Testis (tissue), 3 donors: ENCODE data around the gene POLR2F. TPM values are rescaled to one million over a fixed set of nuclear protein-coding genes. Genes with fewer than 3 reads are reported as not detected.

ENCODE experiments used
- DNase-seq: peaks from one replicate; pipeline ENCODE4 v3.0.0-alpha.2; 2019
- H3K27ac ChIP-seq, 2 donors: fragments of 200-600 bp; sonication (generic); one replicate each; pipeline ENCODE4 v1.5.1; 2019
- H3K27me3 ChIP-seq: fragments of 200-600 bp; sonication (generic); one replicate; pipeline ENCODE4 v1.5.1; 2019
- H3K36me3 ChIP-seq: fragments of 200-600 bp; sonication (generic); one replicate; pipeline ENCODE4 v1.5.1; 2017; ENCODE audit warnings: low read depth; ENCODE audit errors: missing control alignments
- H3K4me1 ChIP-seq: fragments of 200-600 bp; sonication (generic); one replicate; pipeline ENCODE4 v1.5.1; 2019
- H3K4me3 ChIP-seq, 2 donors: fragments of 200-600 bp; sonication (generic); one replicate each; pipeline ENCODE4 v1.5.1; 2017 to 2019
- H3K9me3 ChIP-seq: fragments of 200-600 bp; sonication (generic); one replicate; pipeline ENCODE4 v1.5.1; 2017
- CTCF ChIP-seq, 3 experiments: fragments of 450-650 bp in 2 of 3; fragments of 200-600 bp in 1 of 3; sonication (generic) in 1 of 3; IDR thresholded peaks; one replicate each; pipeline ENCODE4 v1.5.1; 2016 to 2019; ENCODE audit warnings: antibody characterized with exemption in 3 of 3, mild to moderate bottlenecking in 2 of 3, moderate library complexity in 1 of 3
- POLR2A ChIP-seq: fragments of 450-650 bp; IDR thresholded peaks from one replicate; pipeline ENCODE4 v1.6.1; 2017; ENCODE audit warnings: antibody characterized with exemption, mild to moderate bottlenecking, moderate library complexity
- WGBS, 2 donors: methylation state at CpG; one replicate each; pipeline ENCODE4 v1.1.5; 2018; 5-methylcytosine and 5-hydroxymethylcytosine counted together
- intact Hi-C: fragments of 100-400 bp; cut with DNase I; formaldehyde crosslinking; loops from one replicate; pipeline ENCODE4 v1.15.1; 2023; ENCODE audit warnings: low total_unique reads
- polyA plus RNA-seq: library from polyadenylated mRNA; stranded (reverse); fragments of 350-450 nt; fragmentation: Illumina TruSeq; extraction: RNeasy Lipid Tissue Mini Kit (QIAGEN cat#74804); gene quantifications from one replicate; pipeline ENCODE4 v1.2.3, GENCODE V29; 2014; ENCODE audit warnings: low read depth, low replicate concordance; ENCODE audit not compliant: insufficient read depth
- total RNA-seq, 2 donors: library from RNA; depleted of rRNA; stranded (reverse); fragments of >200 nt; gene quantifications; one replicate each; pipeline ENCODE4 v1.2.3, GENCODE V29; 2016

POLR2F gene
- total and polyA plus RNA-seq, 3 donors from 2014 or later, result 88.7 to 137 (median 107) TPM

GRCh38 chr22:37918580-37919270 is 34.8 kb upstream of the POLR2F start:
- Histone ChIP-seq H3K27ac (no peak overlapping the region), H3K27me3 (no peaks in the 10 kb centered on the region), H3K9me3 (no peaks in the 10 kb centered on the region), H3K4me1 (peaks cover 8% of the 10 kb centered on the region), H3K36me3 (no peaks in the 10 kb centered on the region), H3K4me3 (no peak overlapping the region)
- no peak for DNase-seq
- TF ChIP-seq CTCF (IDR thresholded peaks at IDR 0.05), result no peak
- no peak for TF ChIP-seq POLR2A
- intact Hi-C loops, result no loop called here
- WGBS, 2 donors, result 70 to 71% methylated on average over 14 to 25 of the region's 25 CpGs

- WGBS, 2 donors, result 89 to 90% methylated on average over 5 of the region's 5 CpGs
- no peak for TF ChIP-seq POLR2A
- Histone ChIP-seq H3K4me3 (no peak overlapping the region), H3K36me3 (no peaks in the 10 kb centered on the region), H3K27me3 (no peaks in the 10 kb centered on the region), H3K27ac (no peak overlapping the region), H3K9me3 (no peaks in the 10 kb centered on the region), H3K4me1 (peaks cover 8% of the 10 kb centered on the region)
- no peak for DNase-seq
- intact Hi-C loops, result no loop called here
Measured at GRCh38 chr22:37920126-37920525, 33.4 kb upstream of the POLR2F start.

- H3K27ac ChIP-seq, result no peak overlapping the region
- TF ChIP-seq POLR2A, result no peak
- TF ChIP-seq CTCF (IDR thresholded peaks at IDR 0.05), result no peak
- H3K4me3 ChIP-seq, result no peak overlapping the region
- no peaks in the 10 kb centered on the region for H3K4me1 ChIP-seq
- no peaks in the 10 kb centered on the region for H3K9me3 ChIP-seq
- H3K36me3 ChIP-seq, result no peaks in the 10 kb centered on the region
- intact Hi-C loops, result no loop called here
- H3K27me3 ChIP-seq, result no peaks in the 10 kb centered on the region
- whole genome bisulfite sequencing, 2 donors, result 88 to 90% methylated on average over 2 to 9 of the region's 11 CpGs
- DNase-seq, result no peak
Measured at GRCh38 chr22:37922191-37922590, 31.3 kb upstream of the POLR2F start.

DNA sequence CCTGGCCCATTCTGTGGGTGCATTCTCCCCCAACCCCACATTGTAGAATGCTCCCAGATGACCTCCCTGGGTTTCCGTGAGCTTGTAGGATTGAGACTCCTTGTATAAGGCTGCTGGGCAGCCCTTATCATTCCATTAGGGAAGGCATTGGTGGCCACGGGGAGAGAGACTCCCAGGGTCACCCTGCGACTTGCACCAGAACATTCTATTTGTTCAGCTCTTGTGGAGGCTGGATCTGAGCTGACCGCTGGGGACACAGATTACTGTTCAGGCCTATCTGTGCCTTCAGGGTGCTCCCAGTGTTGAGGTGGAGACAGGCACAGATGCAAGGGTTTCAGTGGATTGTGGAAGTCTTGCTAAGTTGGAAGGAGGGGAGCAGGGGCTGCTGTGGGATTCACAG is 29.6 kb upstream of the POLR2F start:
- Histone ChIP-seq H3K27ac (no peak overlapping the region), H3K4me1 (no peaks in the 10 kb centered on the region), H3K4me3 (no peak overlapping the region), H3K36me3 (no peaks in the 10 kb centered on the region), H3K27me3 (no peaks in the 10 kb centered on the region), H3K9me3 (no peaks in the 10 kb centered on the region)
- WGBS, 2 donors, result 66 to 90% methylated on average over 3 to 4 of the region's 4 CpGs
- no peak for TF ChIP-seq CTCF (IDR thresholded peaks at IDR 0.05)
- no peak for TF ChIP-seq POLR2A
- intact Hi-C loops, result no loop called here
- DNase-seq, result no peak

GRCh38 chr22:37924386-37925065 is 29.0 kb upstream of the POLR2F start:
- TF ChIP-seq POLR2A (no peak), CTCF (IDR thresholded peaks at IDR 0.05) (no peak)
- intact Hi-C loops, result no loop called here
- no peaks in the 10 kb centered on the region for H3K27me3 ChIP-seq
- no peak overlapping the region for H3K27ac ChIP-seq
- no peak for DNase-seq
- no peaks in the 10 kb centered on the region for H3K4me1 ChIP-seq
- 92 to 93% methylated on average over 2 to 18 of the region's 18 CpGs for WGBS, 2 donors
- no peak overlapping the region for H3K4me3 ChIP-seq
- no peaks in the 10 kb centered on the region for H3K36me3 ChIP-seq
- no peaks in the 10 kb centered on the region for H3K9me3 ChIP-seq
